SKM-1 treated with dmso at 0.1 percent for 144 hours (cell line): Measurements from ENCODE around the gene TMEM132D.
"Not testable (repeated sequence)": the region's sequence is repeated elsewhere in the genome, so short reads cannot be mapped to it uniquely, and the experiment has no call there.

Source experiments
- DNase-seq: peaks from one replicate; lab custom pipeline; 2025; ENCODE audit not compliant: unreplicated experiment; lab: John Stamatoyannopoulos, UW

TMEM132D gene

GRCh38 chr12:129549020-129549419, 354.8 kb downstream of the TMEM132D start:
- DNase-seq = not testable (repeated sequence)

- DNase-seq = no peak
These were observed 359.1 kb downstream of the TMEM132D start for GRCh38 chr12:129544716-129545115.

- DNase-seq = no peak
These were observed 362.9 kb downstream of the TMEM132D start for GRCh38 chr12:129540954-129541353.

GRCh38 chr12:129540249-129540648, 363.6 kb downstream of the TMEM132D start:
- no peak for DNase-seq

- not testable (repeated sequence) for DNase-seq
These were observed 365.0 kb downstream of the TMEM132D start for GRCh38 chr12:129538724-129539335.

GRCh38 chr12:129538137-129538536, 365.7 kb downstream of the TMEM132D start:
- no peak for DNase-seq

GRCh38 chr12:129534966-129535750, 368.7 kb downstream of the TMEM132D start:
- DNase-seq = no peak

- no peak for DNase-seq
These were observed 370.9 kb downstream of the TMEM132D start for GRCh38 chr12:129532707-129533499.

- no peak for DNase-seq
These were observed 371.7 kb downstream of the TMEM132D start for GRCh38 chr12:129532082-129532481.

- DNase-seq = no peak
These were observed 372.8 kb downstream of the TMEM132D start for GRCh38 chr12:129530984-129531383.

- no peak for DNase-seq
These were observed 373.3 kb downstream of the TMEM132D start for GRCh38 chr12:129530517-129530916.

- no peak for DNase-seq
These were observed 376.3 kb downstream of the TMEM132D start for GRCh38 chr12:129527506-129527905.

GRCh38 chr12:129523621-129524020, 380.2 kb downstream of the TMEM132D start:
- no peak for DNase-seq

GRCh38 chr12:129520739-129521138, 383.1 kb downstream of the TMEM132D start:
- no peak for DNase-seq

GRCh38 chr12:129503802-129504201, 400.0 kb downstream of the TMEM132D start:
- no peak for DNase-seq

- no peak for DNase-seq
These were observed 407.6 kb downstream of the TMEM132D start for GRCh38 chr12:129496226-129496625.

- DNase-seq = no peak
These were observed 409.1 kb downstream of the TMEM132D start for GRCh38 chr12:129494766-129495165.

- no peak for DNase-seq
These were observed 409.6 kb downstream of the TMEM132D start for GRCh38 chr12:129494260-129494659.

GRCh38 chr12:129489100-129489676, 414.6 kb downstream of the TMEM132D start:
- DNase-seq = no peak

- DNase-seq = no peak
These were observed 416.9 kb downstream of the TMEM132D start for GRCh38 chr12:129486931-129487330.

GRCh38 chr12:129483111-129483893, 420.5 kb downstream of the TMEM132D start:
- no peak for DNase-seq
